GM23338 (cell line): ENCODE results near the gene OAS1. TPM values are rescaled to one million over a fixed set of nuclear protein-coding genes. Genes with fewer than 3 reads are reported as not detected.
"Not testable (repeated sequence)": the region's sequence is repeated elsewhere in the genome, so short reads cannot be mapped to it uniquely, and the experiment has no call there.

ENCODE experiments used
- ATAC-seq: fragments of 200-7000 bp; cut with Tn5 transposase; 3 replicates; pipeline ENCODE4 v1.9.1; 2020
- DNase-seq: peaks from one replicate; pipeline ENCODE4 v3.0.0-alpha.2; 2015; ENCODE audit warnings: low spot score
- H2AFZ ChIP-seq: fragments of 200-600 bp; sonication (generic); 2 replicates; pipeline ENCODE4 v1.8.0; 2016; ENCODE audit warnings: antibody characterized with exemption, mild to moderate bottlenecking, moderate library complexity
- H3F3A ChIP-seq: fragments of 200-600 bp; sonication (generic); replicated peaks from 2 replicates; pipeline ENCODE4 v1.8.0; 2017; ENCODE audit warnings: antibody characterized with exemption, mixed run types, low read depth
- H3K27ac ChIP-seq: fragments of 200-600 bp; sonication (generic); 2 replicates; pipeline ENCODE4 v1.6.1; 2016; ENCODE audit warnings: low read depth
- H3K27me3 ChIP-seq: fragments of 200-600 bp; sonication (generic); 2 replicates; pipeline ENCODE4 v1.8.0; 2016; ENCODE audit warnings: mild to moderate bottlenecking, mixed run types, moderate library complexity; ENCODE audit not compliant: insufficient read depth
- H3K36me3 ChIP-seq: fragments of 200-600 bp; sonication (generic); 2 replicates; pipeline ENCODE4 v1.8.0; 2016; ENCODE audit warnings: mild to moderate bottlenecking; ENCODE audit not compliant: insufficient read depth
- H3K4me1 ChIP-seq: fragments of 200-600 bp; sonication (generic); 2 replicates; pipeline ENCODE4 v1.8.0; 2016; ENCODE audit warnings: mild to moderate bottlenecking, moderate library complexity; ENCODE audit not compliant: insufficient read depth
- H3K4me2 ChIP-seq: fragments of 200-600 bp; sonication (generic); 2 replicates; pipeline ENCODE4 v1.7.1; 2017; ENCODE audit warnings: mixed run types
- H3K4me3 ChIP-seq: fragments of 200-600 bp; sonication (generic); 2 replicates; pipeline ENCODE4 v1.6.1; 2016; ENCODE audit warnings: mixed run types
- H3K79me2 ChIP-seq: fragments of 200-600 bp; sonication (generic); replicated peaks from 2 replicates; pipeline ENCODE4 v1.8.0; 2017; ENCODE audit warnings: mild to moderate bottlenecking; ENCODE audit not compliant: insufficient read depth
- H3K9me2 ChIP-seq: fragments of 200-600 bp; sonication (generic); 2 replicates; pipeline ENCODE4 v1.8.0; 2017; ENCODE audit not compliant: insufficient read depth
- H4K20me1 ChIP-seq: fragments of 200-600 bp; sonication (generic); replicated peaks from 2 replicates; pipeline ENCODE4 v1.8.0; 2017; ENCODE audit warnings: mild to moderate bottlenecking; ENCODE audit not compliant: insufficient read depth
- H3K27ac Mint-ChIP-seq: 2 replicates; pipeline ENCODE4 v1.8.0; 2020; ENCODE audit warnings: inconsistent platforms, mild to moderate bottlenecking, moderate library complexity, mixed read lengths
- H3K27me3 Mint-ChIP-seq: 3 replicates; pipeline ENCODE4 v1.8.0; 2022; ENCODE audit warnings: low read depth, mild to moderate bottlenecking, moderate library complexity, mixed read lengths, inconsistent platforms; ENCODE audit not compliant: insufficient read depth, poor library complexity
- H3K36me3 Mint-ChIP-seq: 3 replicates; pipeline ENCODE4 v1.8.0; 2021; ENCODE audit warnings: low read depth, mild to moderate bottlenecking, inconsistent platforms, moderate library complexity, mixed read lengths
- H3K4me1 Mint-ChIP-seq: 3 replicates; pipeline ENCODE4 v1.8.0; 2020; ENCODE audit warnings: mild to moderate bottlenecking, inconsistent platforms, mixed read lengths
- H3K4me3 Mint-ChIP-seq: 3 replicates; pipeline ENCODE4 v1.8.0; 2021; ENCODE audit warnings: moderate library complexity, mild to moderate bottlenecking, inconsistent platforms, mixed read lengths
- H3K9me3 Mint-ChIP-seq: 3 replicates; pipeline ENCODE4 v1.8.0; 2020; ENCODE audit warnings: moderate library complexity, mild to moderate bottlenecking, inconsistent platforms, mixed read lengths
- CTCF ChIP-seq, 2 experiments: fragments of 200-600 bp in 1 of 2; sonication (generic) in 1 of 2; conservative IDR thresholded peaks; 2 replicates each; pipeline versions ENCODE4 v1.5.1 to v1.6.1; 2016 to 2017; ENCODE audit warnings: antibody characterized with exemption in 2 of 2, low read depth in 2 of 2, mild to moderate bottlenecking in 2 of 2, moderate library complexity in 1 of 2
- EZH2 ChIP-seq: fragments of 200-600 bp; sonication (generic); IDR thresholded peaks from one replicate; pipeline ENCODE4 v1.8.0; 2017; ENCODE audit warnings: antibody characterized with exemption, mild to moderate bottlenecking, low read depth; ENCODE audit not compliant: unreplicated experiment
- EZH2phosphoT487 ChIP-seq: fragments of 200-600 bp; sonication (generic); IDR thresholded peaks from one replicate; pipeline ENCODE4 v1.8.1; 2018; ENCODE audit warnings: antibody characterized with exemption; ENCODE audit not compliant: unreplicated experiment
- NANOG ChIP-seq: IDR thresholded peaks from 2 replicates; pipeline ENCODE4 v1.6.1; 2016; ENCODE audit warnings: antibody characterized with exemption, borderline replicate concordance
- ZNF114 ChIP-seq: fragments of 250-450 bp; sonication (Bioruptor Pico); IDR thresholded peaks from 2 replicates; pipeline ENCODE4 v1.5.0; 2020; ENCODE audit warnings: mild to moderate bottlenecking, moderate library complexity
- ZNF331 ChIP-seq: fragments of 250-450 bp; sonication (Bioruptor Pico); IDR thresholded peaks from 2 replicates; pipeline ENCODE4 v1.5.0; 2020; ENCODE audit warnings: low read depth, mild to moderate bottlenecking, moderate library complexity
- polyA plus RNA-seq: library from polyadenylated mRNA; unstranded; fragments of >200 nt; fragmentation: Nextera tagmentation; extraction: Ambion mirVana; gene quantifications from 2 replicates; pipeline ENCODE4 v1.2.1, GENCODE V29; 2016
- total RNA-seq: library from RNA; depleted of rRNA; stranded (reverse); fragments of >200 nt; shearing (Covaris generic); gene quantifications from 2 replicates; pipeline ENCODE4 v1.2.3, GENCODE V29; 2014
- TF ChIP-seq, protein P1 (sequence below): IDR thresholded peaks from one replicate; pipeline ENCODE4 v1.6.1; 2018; ENCODE audit warnings: antibody characterized with exemption; ENCODE audit not compliant: unreplicated experiment
- TF ChIP-seq, protein P2 (sequence below): fragments of 250-450 bp; sonication (Bioruptor Pico); IDR thresholded peaks from 2 replicates; pipeline ENCODE4 v1.5.0; 2020; ENCODE audit warnings: mild to moderate bottlenecking, moderate library complexity
- TF ChIP-seq, protein P3 (sequence below): IDR thresholded peaks from 2 replicates; pipeline ENCODE4 v1.6.1; 2016; ENCODE audit warnings: antibody characterized with exemption

Gene OAS1
- total and polyA plus RNA-seq, 2 experiments from 2014 or later = not detected

DNA sequence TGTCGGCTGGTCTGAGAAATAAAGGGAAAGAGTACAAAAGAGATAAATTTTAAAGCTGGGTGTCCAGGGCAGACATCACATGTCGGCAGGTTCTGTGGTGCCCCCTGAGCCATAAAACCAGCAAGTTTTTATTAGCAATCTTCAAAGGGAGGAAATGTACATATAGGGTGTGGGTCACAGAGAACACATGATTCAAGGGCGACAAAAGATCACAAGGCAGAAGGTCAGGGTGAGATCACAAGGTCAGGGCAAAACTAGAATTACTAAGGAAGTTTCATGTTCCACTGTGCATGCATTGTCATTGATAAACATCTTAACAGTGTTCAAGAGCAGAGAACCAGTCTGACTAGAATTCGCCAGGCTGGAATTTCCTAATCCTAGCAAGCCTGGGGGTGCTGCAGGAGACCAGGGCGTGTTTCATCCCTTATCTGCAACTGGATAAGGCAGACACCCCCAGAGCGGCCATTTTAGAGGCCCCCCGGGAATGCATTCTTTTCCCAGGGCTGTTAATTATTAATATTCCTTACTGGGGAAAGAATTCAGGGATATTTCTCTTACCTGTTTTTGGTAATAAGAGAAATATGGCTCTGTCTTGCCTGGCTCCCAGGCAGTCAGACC, 19.8 kb downstream of the OAS1 start:
- ATAC-seq, H3K4me3 Mint-ChIP-seq, H3K36me3 ChIP-seq: not testable (repeated sequence)

GRCh38 chr12:112927475-112927874, 20.7 kb downstream of the OAS1 start:
- Histone ChIP-seq H3K4me3 (no peak overlapping the region), H3K79me2 (no peaks in the 10 kb centered on the region), H3F3A (no peaks in the 10 kb centered on the region), H4K20me1 (no peaks in the 10 kb centered on the region), H3K9me2 (no peaks in the 10 kb centered on the region; the same call in 1 of the 2 replicates), H3K36me3 (no peaks in the 10 kb centered on the region), H3K27me3 (no peaks in the 10 kb centered on the region), H2AFZ (no peak overlapping the region), H3K4me2 (no peak overlapping the region), H3K4me1 (no peaks in the 10 kb centered on the region), H3K27ac (no peak overlapping the region)
- DNase-seq (no peak), ATAC-seq (no peak)
- H3K27me3 Mint-ChIP-seq = peaks cover 3% of the 10 kb centered on the region
- peaks cover 18% of the 10 kb centered on the region for H3K9me3 Mint-ChIP-seq
- H3K4me3 Mint-ChIP-seq = no peak overlapping the region
- no peak overlapping the region for H3K27ac Mint-ChIP-seq
- H3K36me3 Mint-ChIP-seq = peaks cover 4% of the 10 kb centered on the region; the same call in 2 of the 3 replicates
- H3K4me1 Mint-ChIP-seq = peaks cover 4% of the 10 kb centered on the region
- TF ChIP-seq CTCF (conservative IDR thresholded peaks at IDR 0.05; ENCODE audit: low read depth in 2 of 2) = no peak
- TF ChIP-seq ZNF331 (CRISPR knock-in tag) = no peak
- TF ChIP-seq, protein P1, sequence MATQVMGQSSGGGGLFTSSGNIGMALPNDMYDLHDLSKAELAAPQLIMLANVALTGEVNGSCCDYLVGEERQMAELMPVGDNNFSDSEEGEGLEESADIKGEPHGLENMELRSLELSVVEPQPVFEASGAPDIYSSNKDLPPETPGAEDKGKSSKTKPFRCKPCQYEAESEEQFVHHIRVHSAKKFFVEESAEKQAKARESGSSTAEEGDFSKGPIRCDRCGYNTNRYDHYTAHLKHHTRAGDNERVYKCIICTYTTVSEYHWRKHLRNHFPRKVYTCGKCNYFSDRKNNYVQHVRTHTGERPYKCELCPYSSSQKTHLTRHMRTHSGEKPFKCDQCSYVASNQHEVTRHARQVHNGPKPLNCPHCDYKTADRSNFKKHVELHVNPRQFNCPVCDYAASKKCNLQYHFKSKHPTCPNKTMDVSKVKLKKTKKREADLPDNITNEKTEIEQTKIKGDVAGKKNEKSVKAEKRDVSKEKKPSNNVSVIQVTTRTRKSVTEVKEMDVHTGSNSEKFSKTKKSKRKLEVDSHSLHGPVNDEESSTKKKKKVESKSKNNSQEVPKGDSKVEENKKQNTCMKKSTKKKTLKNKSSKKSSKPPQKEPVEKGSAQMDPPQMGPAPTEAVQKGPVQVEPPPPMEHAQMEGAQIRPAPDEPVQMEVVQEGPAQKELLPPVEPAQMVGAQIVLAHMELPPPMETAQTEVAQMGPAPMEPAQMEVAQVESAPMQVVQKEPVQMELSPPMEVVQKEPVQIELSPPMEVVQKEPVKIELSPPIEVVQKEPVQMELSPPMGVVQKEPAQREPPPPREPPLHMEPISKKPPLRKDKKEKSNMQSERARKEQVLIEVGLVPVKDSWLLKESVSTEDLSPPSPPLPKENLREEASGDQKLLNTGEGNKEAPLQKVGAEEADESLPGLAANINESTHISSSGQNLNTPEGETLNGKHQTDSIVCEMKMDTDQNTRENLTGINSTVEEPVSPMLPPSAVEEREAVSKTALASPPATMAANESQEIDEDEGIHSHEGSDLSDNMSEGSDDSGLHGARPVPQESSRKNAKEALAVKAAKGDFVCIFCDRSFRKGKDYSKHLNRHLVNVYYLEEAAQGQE = no peak
- no peak for TF ChIP-seq ZNF114 (CRISPR knock-in tag)
- TF ChIP-seq EZH2 = no peak
- TF ChIP-seq, protein P2, sequence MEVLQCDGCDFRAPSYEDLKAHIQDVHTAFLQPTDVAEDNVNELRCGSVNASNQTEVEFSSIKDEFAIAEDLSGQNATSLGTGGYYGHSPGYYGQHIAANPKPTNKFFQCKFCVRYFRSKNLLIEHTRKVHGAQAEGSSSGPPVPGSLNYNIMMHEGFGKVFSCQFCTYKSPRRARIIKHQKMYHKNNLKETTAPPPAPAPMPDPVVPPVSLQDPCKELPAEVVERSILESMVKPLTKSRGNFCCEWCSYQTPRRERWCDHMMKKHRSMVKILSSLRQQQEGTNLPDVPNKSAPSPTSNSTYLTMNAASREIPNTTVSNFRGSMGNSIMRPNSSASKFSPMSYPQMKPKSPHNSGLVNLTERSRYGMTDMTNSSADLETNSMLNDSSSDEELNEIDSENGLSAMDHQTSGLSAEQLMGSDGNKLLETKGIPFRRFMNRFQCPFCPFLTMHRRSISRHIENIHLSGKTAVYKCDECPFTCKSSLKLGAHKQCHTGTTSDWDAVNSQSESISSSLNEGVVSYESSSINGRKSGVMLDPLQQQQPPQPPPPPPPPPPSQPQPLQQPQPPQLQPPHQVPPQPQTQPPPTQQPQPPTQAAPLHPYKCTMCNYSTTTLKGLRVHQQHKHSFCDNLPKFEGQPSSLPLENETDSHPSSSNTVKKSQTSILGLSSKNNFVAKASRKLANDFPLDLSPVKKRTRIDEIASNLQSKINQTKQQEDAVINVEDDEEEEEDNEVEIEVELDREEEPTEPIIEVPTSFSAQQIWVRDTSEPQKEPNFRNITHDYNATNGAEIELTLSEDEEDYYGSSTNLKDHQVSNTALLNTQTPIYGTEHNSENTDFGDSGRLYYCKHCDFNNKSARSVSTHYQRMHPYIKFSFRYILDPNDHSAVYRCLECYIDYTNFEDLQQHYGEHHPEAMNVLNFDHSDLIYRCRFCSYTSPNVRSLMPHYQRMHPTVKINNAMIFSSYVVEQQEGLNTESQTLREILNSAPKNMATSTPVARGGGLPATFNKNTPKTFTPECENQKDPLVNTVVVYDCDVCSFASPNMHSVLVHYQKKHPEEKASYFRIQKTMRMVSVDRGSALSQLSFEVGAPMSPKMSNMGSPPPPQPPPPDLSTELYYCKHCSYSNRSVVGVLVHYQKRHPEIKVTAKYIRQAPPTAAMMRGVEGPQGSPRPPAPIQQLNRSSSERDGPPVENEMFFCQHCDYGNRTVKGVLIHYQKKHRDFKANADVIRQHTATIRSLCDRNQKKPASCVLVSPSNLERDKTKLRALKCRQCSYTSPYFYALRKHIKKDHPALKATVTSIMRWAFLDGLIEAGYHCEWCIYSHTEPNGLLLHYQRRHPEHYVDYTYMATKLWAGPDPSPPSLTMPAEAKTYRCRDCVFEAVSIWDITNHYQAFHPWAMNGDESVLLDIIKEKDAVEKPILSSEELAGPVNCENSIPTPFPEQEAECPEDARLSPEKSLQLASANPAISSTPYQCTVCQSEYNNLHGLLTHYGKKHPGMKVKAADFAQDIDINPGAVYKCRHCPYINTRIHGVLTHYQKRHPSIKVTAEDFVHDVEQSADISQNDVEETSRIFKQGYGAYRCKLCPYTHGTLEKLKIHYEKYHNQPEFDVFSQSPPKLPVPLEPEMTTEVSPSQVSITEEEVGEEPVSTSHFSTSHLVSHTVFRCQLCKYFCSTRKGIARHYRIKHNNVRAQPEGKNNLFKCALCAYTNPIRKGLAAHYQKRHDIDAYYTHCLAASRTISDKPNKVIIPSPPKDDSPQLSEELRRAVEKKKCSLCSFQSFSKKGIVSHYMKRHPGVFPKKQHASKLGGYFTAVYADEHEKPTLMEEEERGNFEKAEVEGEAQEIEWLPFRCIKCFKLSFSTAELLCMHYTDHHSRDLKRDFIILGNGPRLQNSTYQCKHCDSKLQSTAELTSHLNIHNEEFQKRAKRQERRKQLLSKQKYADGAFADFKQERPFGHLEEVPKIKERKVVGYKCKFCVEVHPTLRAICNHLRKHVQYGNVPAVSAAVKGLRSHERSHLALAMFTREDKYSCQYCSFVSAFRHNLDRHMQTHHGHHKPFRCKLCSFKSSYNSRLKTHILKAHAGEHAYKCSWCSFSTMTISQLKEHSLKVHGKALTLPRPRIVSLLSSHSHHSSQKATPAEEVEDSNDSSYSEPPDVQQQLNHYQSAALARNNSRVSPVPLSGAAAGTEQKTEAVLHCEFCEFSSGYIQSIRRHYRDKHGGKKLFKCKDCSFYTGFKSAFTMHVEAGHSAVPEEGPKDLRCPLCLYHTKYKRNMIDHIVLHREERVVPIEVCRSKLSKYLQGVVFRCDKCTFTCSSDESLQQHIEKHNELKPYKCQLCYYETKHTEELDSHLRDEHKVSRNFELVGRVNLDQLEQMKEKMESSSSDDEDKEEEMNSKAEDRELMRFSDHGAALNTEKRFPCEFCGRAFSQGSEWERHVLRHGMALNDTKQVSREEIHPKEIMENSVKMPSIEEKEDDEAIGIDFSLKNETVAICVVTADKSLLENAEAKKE (CRISPR knock-in tag) = no peak
- TF ChIP-seq EZH2phosphoT487 = no peak
- TF ChIP-seq NANOG = no peak
- TF ChIP-seq, protein P3, sequence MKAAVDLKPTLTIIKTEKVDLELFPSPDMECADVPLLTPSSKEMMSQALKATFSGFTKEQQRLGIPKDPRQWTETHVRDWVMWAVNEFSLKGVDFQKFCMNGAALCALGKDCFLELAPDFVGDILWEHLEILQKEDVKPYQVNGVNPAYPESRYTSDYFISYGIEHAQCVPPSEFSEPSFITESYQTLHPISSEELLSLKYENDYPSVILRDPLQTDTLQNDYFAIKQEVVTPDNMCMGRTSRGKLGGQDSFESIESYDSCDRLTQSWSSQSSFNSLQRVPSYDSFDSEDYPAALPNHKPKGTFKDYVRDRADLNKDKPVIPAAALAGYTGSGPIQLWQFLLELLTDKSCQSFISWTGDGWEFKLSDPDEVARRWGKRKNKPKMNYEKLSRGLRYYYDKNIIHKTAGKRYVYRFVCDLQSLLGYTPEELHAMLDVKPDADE = no peak

More for the DNA sequence above, 19.8 kb downstream of the OAS1 start:
- peak overlapping the region; percentile 68; the same call in 1 of the 2 replicates for H3K27ac Mint-ChIP-seq
- H3K36me3 Mint-ChIP-seq, H3K4me3 ChIP-seq, H3F3A ChIP-seq, H3K4me1 Mint-ChIP-seq, H3K4me1 ChIP-seq, H2AFZ ChIP-seq, H3K4me2 ChIP-seq, H3K27me3 Mint-ChIP-seq, H3K27ac ChIP-seq, H3K79me2 ChIP-seq, H4K20me1 ChIP-seq, H3K9me2 ChIP-seq, H3K27me3 ChIP-seq, DNase-seq: not testable (repeated sequence)
- H3K9me3 Mint-ChIP-seq = peaks cover 18% of the 10 kb centered on the region
